ENCODE data around the gene ODF2.
"Not testable (repeated sequence)": the region's sequence is repeated elsewhere in the genome, so short reads cannot be mapped to it uniquely, and the experiment has no call there.

ODF2 gene

GRCh38 chr9:128485414-128485855, 29.6 kb downstream of the ODF2 start:
- no peak for DNase-seq

GRCh38 chr9:128486201-128486600, 30.4 kb downstream of the ODF2 start:
- DNase-seq = no peak

GRCh38 chr9:128493424-128493823, 37.6 kb downstream of the ODF2 start:
- DNase-seq = no peak

- no peak for DNase-seq
Observed at GRCh38 chr9:128494108-128494745, 38.4 kb downstream of the ODF2 start.

- no peak for DNase-seq
Observed at GRCh38 chr9:128494746-128495129, 38.9 kb downstream of the ODF2 start.

- no peak for DNase-seq
Observed at GRCh38 chr9:128495296-128495695, 39.5 kb downstream of the ODF2 start.

GRCh38 chr9:128495804-128496417, 40.1 kb downstream of the ODF2 start:
- no peak for DNase-seq

- DNase-seq = no peak
Observed at GRCh38 chr9:128497824-128498610, 42.2 kb downstream of the ODF2 start.

GRCh38 chr9:128498911-128499310, 43.1 kb downstream of the ODF2 start:
- DNase-seq = no peak

- DNase-seq = no peak
Observed at GRCh38 chr9:128499920-128500319, 44.1 kb downstream of the ODF2 start.

- not testable (repeated sequence) for DNase-seq
Observed at GRCh38 chr9:128503415-128503825, 47.6 kb downstream of the ODF2 start.

- DNase-seq = no peak
Observed at GRCh38 chr9:128503870-128504269, 48.1 kb downstream of the ODF2 start.

- DNase-seq = peak; percentile 96
Observed at GRCh38 chr9:128504485-128505413, 48.9 kb downstream of the ODF2 start, which contains the start of gene GLE1. Gene GLE1 (plus strand): TSS chr9:128504719. CDS start chr9:128504806, 87 bp downstream.

- DNase-seq = no peak
Observed at GRCh38 chr9:128505414-128505765, 49.6 kb downstream of the ODF2 start.

- not testable (repeated sequence) for DNase-seq
Observed at GRCh38 chr9:128505906-128506305, 50.1 kb downstream of the ODF2 start.

GRCh38 chr9:128512820-128513219, 57.0 kb downstream of the ODF2 start:
- no peak for DNase-seq

- no peak for DNase-seq
Observed at GRCh38 chr9:128521956-128522355, 66.2 kb downstream of the ODF2 start.

- no peak for DNase-seq
Observed at GRCh38 chr9:128523199-128523925, 67.6 kb downstream of the ODF2 start.

- DNase-seq = no peak
Observed at GRCh38 chr9:128526720-128527119, 70.9 kb downstream of the ODF2 start.

- DNase-seq = no peak
Observed at GRCh38 chr9:128528445-128529160, 72.8 kb downstream of the ODF2 start.

GRCh38 chr9:128529191-128529590, 73.4 kb downstream of the ODF2 start:
- DNase-seq = no peak

All from CD4-positive, alpha-beta T cell treated with Interleukin-10 for 1 hour (primary cell).